Activated CD4-positive, CD25-positive, alpha-beta regulatory T cell (primary cell): ENCODE data around the gene DENND1B.
"Not testable (repeated sequence)": the region's sequence is repeated elsewhere in the genome, so short reads cannot be mapped to it uniquely, and the experiment has no call there.

Experiments
- DNase-seq, 4 experiments: peaks; one replicate each; lab custom pipeline; 2025; lab: John Stamatoyannopoulos, UW

DENND1B gene

DNA sequence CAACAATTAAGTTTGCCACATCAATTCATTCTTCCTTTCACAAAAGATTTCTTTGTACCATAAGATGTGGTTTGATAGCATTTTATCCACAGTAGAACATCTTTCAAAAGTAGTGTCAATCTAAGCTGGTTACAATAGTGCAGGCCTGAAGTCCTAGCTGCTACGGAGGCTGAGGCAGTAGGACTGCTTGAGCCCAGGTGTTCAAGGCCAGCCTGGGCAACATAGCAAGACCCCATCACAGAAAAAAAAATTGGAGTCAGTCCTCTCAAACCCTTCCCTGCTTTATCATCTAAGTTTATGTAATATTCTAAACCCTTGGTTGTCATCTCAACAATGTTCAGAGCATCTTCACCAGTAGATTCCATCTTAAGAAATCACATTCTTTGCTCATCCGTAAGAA lies 31.7 kb downstream of the DENND1B start:
- no peak for DNase-seq

DNA sequence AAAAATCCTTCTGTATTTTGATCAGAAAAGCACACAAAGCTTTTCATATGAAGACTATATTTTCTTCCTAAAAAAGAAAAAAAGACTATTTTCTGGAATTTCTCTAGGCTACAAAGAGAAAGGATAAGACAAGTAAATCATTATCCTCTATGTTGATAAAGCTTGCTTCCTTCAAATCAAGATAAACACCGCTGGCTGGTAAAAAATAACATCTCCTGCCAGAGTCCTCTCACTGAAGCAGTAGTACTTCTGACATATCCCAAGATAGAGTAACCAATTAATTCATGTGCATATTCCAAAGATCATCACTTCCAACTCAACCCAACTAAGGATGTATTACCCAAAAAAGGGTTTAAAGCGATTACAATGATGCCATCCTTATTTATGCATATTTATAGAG lies 34.3 kb downstream of the DENND1B start:
- DNase-seq, result no peak

DNA sequence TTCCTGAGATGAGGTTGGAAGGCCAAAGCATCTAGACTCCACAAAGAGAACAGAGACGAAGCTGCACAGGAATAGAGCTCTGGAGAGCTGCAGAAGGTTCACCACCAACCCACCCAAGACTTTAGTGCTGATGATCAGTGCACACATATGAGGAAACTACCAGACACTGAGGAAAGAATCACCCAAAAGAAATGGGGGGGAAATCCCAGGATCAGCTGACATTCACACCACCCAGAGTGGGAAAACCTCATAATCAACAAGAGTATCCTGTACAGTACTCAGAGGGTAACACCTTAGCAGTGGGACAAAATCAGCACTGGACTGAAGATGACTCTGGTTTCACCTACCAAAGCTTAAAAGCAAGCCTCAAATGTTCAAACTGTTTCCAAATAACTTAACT lies 36.4 kb downstream of the DENND1B start:
- no peak for DNase-seq

DNA sequence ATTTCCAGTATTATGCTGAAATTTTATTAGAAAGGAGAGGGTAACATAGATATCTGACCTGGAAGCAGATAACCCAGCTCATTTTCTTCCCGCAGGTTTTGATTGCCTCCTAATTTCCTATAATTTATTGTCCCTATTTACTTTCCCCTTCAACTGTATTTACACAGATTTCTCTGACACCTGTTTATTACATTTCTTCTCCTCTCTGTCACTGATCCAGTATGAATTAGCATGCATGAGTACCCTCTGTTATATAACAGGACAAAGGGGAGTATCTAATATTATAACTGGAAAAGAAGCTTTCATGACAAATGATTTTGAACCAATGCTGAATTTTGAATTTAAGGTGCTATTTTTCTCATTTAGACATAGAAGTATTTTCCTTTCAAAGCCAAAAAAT lies 37.4 kb downstream of the DENND1B start:
- DNase-seq, result no peak

DNA sequence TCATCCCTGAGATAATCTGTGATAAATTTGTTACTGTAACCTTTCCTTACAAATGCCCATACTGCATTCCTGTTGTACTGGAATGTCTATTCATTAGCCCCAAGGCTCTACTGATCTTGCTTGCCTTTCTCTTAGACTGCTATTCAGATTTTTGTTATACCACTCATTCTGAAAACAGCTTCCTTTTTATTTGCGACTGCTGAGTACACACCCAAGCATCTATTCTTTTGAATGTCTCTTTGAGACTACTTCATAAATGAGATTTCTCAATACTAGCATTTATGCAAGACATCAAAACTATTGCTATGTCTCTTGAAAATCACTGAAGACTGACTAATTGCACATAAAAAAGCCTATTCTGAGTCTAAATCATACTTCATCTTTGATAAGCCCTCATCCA lies 38.6 kb downstream of the DENND1B start:
- DNase-seq, result no peak

DNA sequence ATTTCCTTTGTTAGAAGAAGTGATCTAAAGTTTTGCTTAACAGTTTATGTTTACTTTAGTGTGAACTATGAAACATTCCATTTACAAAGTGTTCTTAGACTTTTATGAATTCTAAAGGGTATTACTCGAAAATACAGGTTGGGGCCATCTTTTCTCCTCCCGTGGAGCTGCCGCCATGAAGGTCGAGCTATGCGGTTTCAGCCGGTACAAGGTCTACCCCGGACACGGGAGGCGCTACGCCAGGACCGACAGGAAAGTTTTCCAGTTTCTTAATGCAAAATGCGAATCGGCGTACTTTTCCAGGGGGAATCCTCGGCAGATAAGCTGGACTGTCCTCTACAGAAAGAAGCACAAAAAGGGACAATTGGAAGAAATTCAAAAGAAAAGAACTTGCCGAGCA lies 39.8 kb downstream of the DENND1B start:
- DNase-seq, result no peak

DNA sequence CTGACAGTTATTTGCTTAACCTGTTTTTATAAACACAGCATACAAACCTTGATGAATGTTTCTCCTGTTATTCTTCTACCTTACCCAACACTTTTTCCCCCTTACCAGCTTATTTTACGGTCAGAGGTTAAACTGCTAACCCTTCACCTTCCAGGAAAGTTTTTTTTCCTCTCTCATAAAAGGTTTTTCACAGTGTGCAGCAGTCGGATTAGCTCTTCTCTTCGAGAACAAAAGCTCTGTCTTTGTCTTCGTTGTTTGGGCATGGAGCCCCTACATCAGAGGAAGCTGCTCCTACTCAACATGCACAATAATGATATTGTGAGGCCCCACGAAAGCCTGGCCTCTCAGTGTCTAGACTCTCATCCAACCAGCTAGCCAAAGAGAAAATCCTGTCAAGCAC lies 42.0 kb downstream of the DENND1B start:
- DNase-seq, result no peak

DNA sequence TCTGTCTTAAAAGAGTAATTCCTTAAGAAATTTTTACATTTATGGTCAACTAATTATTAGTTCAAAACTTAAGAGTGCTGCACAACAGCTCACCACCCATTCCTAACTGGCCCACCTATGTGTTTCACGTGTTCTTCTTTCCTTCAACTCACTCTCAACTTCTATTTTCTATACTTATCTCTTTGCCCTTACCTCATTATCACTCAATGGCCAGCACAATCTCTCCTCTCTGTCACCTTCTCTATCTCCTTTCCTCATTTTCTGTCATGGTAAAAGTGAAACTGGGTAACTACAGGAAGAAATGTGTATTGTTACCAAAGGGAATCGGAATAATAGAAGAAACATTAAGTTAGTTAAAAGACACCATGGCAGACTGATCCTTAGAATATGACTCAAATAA lies 43.1 kb downstream of the DENND1B start:
- DNase-seq, result no peak

DNA sequence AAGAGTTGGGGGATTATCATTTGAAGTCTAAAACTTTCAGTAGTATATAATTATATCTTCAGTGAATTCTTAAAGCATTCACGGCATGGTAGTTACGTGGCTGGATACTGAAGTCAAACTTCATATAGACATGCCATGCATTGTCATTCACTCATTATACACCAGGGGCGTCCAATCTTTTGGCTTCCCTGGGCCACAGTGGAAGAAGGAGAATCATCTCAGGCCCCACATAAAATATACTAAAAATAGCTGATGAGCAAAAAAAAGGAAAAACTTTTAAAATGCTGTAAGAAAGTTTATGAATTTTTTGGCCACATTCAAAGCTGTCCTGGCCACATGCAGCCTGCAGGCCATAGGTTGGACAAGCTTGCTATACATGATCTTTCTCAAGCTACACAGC lies 43.8 kb downstream of the DENND1B start:
- DNase-seq, result no peak

DNA sequence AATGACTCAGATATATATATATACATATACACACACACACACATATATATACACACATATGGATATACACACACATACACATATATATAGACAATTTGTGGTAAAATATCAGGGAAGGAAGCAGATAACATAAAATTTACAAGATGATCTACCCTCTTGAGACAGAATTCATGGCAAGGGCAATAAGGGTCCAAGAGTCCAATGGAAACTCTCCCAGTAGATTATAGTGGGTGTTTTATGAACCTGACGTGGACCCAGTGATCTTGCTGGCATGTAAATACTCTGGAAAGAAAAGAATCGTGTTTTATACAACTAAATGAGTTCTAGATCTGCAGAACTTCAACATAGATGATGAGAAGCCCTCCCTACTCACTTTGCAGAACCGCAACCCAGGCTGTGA lies 49.3 kb downstream of the DENND1B start:
- DNase-seq, result no peak

DNA sequence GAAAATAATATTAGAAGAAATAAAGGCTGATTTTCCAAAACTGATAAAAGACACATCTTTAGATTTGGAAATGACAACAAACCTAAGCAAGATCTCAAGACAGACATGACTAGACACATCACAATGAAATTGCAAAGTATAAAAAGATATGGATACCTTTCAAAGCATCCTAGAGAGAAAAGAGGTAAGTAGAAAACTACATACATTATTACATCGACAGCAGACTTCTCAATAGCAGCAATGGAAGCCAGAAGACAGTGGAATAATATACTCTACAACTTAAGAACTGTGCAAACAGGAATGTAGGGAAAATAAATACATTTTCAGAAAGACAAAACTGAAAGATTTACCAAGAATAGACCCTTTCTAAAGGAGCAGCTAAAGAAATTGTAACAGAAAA lies 50.2 kb downstream of the DENND1B start:
- no peak for DNase-seq

DNA sequence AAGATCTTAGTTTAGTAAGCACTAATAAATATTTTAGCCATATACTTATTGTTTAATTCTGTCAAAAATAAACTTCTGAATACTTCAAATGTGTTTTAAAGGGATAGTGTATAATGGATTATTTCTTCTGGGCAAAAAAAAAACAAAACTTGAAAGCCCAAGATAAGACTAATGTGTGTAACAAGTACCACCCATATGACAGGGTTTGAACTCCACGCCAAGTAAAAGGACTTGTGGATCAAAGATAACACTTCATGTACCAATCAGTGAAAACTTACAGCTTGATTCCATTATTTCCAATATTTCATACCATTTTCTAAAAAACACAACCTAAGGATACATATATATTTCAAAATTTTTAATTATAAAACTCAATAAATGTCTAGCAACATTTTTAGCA lies 59.5 kb downstream of the DENND1B start:
- no peak for DNase-seq

DNA sequence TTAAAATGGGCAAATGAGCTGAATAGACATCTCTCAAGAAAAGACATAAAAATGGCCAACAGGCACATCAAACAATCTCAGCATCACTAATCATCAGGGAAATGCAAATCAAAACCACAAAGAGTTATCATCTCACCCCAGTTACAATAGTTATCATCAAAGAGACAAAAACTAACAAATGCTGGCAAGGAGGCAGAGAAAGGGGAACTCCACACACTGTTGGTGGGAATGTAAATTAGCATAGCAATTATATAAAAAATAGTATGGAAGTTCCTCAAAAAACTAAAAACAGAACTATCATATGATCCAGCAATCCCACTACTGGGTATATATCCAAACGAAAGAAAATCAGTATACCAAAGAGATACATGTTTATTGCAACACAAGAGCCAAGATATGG lies 68.7 kb downstream of the DENND1B start:
- no peak for DNase-seq

DNA sequence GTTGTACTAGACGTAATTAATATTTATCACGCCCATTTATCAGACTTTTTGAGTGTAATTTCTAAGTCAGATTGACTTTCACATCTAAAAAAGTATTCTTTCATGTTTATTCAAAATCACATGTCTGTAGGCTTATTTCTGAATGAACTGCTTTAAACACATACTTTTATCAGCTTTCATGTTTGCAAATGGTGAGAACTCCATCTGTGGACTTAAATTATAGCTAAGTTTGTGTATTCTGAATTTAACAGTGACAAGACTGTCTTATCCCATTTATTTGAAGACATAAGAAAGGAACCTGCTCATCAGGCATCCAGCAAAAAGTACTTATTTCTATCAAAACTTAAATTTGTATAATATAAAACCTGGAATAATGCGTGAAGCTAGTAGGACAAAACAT lies 69.3 kb downstream of the DENND1B start:
- no peak for DNase-seq

DNA sequence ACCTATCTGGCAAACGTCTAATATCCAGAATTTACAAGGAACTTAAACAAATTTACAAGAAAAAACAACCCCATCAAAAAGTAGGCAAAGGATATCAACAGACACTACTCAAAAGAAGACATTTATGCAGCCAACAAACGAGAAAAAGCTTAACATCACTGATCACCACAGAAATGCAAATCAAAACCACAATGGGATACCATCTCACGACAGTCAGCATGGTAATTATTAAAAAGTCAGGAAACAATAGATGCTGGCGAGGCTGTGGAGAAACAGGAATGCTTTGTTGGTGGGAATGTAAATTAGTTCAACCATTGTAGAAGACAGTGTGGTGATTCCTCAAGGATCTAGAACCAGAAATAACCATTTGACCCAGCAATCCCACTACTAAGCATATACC lies 74.6 kb downstream of the DENND1B start:
- DNase-seq, result not testable (repeated sequence)

DNA sequence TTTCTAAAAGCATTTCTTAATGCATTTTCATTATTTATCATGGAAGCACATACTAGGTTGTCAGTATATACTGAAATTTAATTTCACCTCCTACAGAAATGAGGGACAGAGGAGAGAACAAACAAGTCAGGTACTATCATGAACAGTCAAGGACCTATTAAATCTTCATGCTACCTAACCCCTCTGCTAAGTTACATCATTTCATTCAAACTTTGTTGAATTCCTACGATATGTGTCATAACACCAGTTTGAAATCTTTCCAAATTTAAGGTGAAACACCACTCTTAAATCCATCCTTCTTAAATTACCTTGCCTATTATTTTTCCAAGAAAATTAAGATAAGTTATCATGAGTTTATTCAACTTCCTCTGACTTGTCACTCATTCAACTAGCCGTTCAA lies 78.9 kb downstream of the DENND1B start:
- DNase-seq, result no peak

DNA sequence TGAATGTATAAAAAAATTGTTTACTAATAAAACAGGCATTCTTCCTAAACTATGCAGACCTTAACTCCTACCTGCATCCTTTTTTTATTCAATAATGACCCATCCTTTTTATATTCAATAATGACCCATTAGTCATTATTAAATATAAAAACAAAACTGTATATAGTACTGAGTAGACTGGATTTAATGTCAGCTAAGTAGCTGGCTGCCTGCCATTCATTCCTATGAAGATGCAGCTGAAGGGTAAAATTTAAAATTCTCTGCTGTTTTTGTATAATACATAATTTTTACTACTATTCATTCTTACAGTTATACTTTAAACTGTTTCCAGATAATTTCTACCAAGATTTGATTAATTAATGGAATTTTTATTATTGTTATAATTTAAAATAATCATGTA lies 79.3 kb downstream of the DENND1B start:
- DNase-seq, result no peak

DNA sequence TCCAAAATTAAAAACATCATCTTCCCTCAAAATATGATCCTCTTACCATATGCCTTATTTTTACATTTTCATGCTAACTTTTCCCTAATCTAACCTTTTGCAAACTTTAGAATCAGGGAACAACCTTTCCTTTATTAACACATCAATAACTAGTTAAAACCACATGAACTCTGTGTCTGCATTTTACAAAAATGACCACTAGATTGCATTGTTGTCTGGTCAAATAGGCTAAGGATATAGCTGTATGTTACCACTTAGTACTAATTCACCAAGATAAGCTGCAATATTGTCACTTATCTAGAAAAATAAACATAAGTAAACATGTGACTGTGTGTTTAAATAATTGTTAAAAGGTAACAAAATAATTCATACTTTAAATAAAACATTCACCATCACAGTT lies 82.3 kb downstream of the DENND1B start:
- no peak for DNase-seq

DNA sequence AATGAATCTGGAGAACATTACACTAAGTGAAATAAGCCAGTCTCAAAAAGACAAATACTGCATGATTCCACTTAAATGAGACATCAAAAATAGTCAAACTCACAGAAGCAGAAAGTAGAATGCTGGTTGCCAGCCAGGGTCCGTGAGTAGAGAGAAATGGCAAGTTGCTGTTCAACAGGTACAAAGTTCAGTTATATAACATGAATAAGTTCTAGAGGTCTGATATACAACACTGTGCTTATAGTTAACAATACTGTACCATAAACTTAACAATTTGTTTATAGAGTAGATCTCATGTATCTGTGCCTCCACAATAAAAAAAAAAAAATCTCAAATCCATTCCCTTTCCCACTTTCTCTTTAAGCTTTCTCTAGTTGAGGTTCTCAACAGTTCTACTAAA lies 83.5 kb downstream of the DENND1B start:
- DNase-seq, result no peak

DNA sequence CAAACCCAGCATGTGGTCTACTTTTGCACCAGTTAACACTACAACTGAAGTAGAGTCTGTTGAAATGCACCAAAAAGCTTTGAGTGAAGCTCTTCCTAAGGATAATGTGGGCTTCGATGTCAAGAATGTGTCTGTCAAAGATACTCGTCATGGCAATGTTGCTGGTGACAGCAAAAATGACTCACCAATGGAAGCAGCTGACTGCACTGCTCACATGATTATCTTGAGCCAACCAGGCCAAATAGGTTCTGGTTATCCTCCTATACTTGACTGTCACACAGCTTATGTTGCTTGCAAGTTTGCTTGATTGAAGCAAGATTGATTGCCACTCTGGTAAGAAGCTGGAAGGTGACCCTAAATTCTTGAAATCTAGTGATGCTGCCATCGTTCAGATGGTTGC lies 85.2 kb downstream of the DENND1B start:
- no peak for DNase-seq

DNA sequence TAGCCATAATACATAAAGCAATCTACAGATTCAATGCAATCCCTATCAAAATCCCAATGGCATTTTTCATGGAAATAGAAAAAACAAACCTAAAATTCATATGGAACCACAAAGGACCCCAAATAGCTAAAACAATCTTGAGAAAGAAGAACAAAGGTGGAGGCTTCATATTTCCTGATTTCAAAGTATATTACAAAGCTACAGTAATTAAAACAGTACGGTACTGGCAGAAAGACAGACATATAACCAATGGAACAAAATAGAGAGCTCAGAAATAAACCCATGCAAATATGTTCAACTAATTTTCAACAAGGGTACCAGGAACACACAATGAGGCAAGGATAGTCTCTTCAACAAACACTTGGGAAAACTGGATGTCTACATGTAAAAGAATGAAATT lies 87.0 kb downstream of the DENND1B start:
- no peak for DNase-seq

DNA sequence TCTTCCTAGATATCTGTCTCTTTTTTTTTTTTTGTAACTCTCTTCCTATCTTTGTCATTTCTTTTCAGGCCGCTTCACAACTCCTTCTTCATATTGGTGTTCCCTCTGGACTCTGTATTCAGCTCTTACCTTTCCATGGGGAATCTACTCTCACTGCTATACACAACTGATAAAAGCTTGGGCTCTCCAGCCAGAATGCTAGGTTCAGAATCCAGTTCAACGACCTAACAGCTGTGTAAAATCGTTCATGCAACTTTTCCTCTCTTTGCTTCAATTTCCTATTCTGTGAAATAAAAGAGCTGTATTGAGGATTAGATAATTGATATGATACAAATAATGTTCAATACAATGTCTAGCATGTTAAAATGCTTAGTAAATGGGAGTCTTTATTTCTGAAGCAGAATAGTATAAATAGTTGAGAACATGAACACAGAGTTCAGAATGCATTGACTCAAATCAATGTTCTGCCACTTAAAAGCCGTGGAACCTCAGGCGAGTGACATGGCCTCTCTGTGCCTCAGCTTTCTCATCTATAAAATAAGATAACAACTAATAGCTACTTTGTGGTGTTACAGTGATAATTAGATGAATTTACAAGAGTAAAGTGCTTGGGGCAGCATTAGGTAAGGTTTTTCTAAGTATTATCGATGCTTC lies 88.5 kb downstream of the DENND1B start:
- DNase-seq, result no peak

DNA sequence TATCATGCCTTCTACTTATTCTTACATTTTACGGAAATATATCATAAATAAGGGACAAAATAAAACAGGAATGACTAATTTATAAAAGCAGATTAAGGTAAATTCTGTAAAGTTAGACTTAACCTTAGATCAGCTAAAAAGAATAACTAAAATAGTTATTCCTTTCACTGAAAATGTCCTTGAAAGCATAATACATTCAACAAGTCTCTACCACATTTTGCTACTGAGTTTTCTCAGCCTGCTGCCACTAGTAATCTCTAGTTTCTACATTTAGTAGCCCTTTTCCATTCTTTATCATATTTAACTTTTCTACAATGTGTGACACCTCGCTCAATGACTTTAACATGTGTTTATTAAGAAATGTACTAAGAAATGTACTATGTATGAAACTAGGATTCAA lies 89.0 kb downstream of the DENND1B start:
- DNase-seq, result no peak

DNA sequence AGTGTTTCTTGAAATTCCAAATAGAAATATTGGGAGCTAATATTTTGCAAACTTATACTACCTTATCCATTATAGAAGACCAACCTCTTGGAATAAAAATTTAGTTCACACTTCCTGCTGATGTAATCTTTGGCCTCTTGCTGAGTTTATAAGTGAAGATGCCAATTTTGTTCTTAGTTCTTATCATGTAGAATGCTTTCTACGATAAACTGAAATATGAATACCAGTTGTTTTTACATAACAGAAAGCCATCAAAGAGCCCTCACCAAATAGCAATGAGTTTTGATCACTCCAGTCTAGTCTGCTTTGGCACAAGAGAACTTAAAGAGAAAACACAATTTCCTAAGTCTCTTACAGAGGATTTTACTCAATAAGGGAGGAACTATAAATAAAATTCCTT lies 89.5 kb downstream of the DENND1B start:
- DNase-seq, result no peak
